ENCODE measurements around the gene CDK12.

CDK12 gene

GRCh38 chr17:39549747-39550573 lies 88.7 kb downstream of the CDK12 start:
- DNase-seq: no peak

DNA sequence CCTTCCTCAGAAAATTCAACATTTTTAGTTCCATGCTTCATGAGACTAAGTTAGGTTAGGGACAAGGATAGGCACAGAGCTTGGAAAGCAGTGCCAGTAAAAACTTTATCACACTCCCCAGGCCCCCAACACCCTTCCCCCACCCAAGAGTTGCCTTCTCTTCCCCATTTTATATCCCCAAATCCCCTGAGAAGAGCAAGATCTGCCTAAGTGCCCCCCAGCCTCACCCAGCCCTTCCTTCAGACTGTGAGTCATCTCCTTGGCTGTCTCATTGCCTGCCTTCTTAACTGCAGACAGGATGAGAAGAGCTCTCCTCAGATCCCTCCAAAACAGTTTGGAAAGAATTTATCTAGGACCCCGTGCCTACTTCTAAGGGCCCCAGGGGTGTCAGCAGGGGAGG lies 90.6 kb downstream of the CDK12 start:
- DNase-seq: no peak

DNA sequence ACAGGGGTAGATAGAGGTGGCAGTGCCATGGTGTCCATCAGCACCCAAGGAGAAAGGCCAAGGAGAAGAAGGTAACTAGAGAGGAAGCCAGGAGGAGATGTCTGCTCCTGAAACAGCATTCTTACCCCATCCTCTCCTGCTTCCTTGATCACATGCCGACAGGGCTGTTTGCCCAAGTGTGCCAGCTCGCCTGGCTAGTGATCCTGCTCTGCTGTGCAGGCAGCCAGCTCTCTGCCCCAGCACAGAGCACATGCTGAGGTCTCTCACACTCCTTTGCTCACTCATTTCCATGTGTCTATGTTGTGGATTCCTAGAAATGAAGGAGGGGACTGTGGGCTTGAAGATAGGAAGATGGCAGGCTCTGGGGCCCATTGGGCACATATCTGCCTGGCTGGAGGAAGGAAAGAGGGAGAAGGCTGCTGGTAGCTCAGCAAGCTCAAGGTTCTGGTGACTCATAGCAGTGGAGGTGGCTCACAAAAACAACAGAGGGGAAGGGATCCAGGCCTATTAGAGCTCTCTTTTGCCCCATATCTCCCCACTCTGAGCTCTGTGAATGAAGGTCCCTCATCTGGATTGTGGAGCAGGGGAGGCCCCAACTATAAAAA lies 92.2 kb downstream of the CDK12 start:
- no peak for DNase-seq

- no peak for DNase-seq
Observed at GRCh38 chr17:39555368-39555767, 94.1 kb downstream of the CDK12 start.

DNA sequence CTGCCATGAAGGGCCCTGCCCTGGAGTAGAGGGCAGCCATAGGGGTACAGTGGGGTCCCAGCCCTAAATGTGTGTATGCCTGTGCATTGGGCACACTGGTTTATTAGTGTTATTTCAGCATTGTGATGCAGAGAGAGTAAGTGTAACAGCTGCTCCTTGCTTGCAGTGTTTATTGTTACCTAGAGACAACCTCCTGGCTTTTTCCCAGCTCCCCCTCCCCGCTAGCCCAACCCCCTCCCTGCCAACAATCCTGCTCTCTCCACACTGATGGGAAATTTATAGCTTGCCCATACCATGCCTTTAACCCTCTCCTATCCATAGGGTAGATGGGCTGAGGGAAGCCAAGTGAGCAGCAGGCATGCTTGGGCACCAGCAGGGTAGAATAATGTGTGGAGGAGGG lies 95.1 kb downstream of the CDK12 start:
- DNase-seq: no peak

DNA sequence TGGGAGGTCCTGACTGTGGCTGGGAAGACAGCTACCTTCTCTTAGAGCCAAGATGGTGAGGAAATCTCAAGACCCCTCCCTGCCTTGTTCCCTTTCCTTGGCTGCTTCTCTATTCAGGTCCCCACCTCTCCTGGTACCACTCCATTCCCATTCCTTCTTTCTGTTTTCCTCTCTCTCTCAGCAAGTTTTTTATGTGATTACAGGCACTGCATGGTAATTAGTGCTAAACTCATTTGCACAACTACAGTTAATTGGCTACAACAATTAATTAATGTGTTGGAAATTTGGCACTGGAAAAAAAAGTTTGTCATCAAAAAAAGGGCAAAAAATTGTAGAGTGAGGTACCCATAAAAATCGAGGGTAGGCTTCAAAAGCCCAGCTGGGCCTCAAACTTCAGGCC lies 101.1 kb downstream of the CDK12 start:
- DNase-seq: no peak

- no peak for DNase-seq
Observed at GRCh38 chr17:39562976-39563375, 101.7 kb downstream of the CDK12 start.

- DNase-seq: no peak
Observed at GRCh38 chr17:39563476-39563875, 102.2 kb downstream of the CDK12 start.

GRCh38 chr17:39564211-39564848 lies 103.0 kb downstream of the CDK12 start:
- no peak for DNase-seq

DNA sequence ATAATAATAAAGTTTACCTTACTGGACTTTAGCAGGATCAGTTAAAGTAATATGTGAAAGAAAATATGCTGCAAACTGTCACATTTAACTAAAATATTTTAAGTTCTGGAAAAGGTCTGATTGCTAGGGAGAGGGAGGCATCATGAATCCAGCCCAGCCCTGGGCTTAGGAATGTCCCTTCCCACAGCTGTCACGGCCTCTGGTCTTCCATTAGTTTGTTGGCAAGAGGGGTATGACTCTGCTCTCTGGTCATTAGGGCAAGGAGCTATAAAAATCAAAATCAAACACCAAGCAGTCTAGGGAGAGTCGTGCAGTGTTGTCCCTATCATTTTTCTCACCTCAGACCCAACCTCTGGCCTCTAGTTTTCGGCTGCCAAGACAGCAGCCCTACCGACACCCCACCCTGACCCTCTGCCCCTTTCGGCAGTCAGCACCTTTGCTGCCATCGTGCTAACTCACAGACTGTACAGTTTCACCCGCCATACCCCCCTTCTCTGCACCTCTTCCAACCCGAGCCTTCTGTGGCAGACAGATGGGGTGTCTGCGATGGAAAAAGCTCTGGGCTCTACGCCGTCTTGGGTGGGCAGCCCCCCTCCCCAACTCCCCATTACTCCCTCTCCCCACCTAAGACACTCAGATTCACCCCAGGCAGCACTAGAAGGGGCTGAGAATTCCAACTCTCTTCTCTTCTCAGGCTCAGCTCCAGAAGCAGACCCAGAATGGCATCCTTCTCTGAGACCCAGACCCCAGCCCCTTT lies 105.0 kb downstream of the CDK12 start:
- DNase-seq: no peak

DNA sequence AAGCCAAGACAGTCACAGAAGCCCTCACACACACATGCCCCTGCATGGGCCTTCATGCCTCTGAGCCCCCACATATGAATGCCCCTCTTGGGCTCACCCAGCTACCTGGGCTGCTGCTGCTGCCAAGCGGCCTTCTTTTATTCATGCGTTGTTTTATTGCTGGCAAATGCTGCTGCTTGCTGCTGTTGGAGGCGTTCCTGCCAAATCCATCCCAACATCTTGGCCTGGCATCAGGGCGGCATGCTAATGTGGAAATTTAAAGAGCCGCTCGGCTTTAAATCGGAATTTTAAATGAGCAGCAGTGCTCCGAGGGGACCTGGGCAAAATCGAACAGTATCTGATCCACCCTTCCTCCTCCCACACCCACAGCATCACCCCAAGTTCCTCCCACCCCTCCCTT lies 107.4 kb downstream of the CDK12 start:
- DNase-seq: no peak

- DNase-seq: no peak
Observed at GRCh38 chr17:39569126-39569525, 107.8 kb downstream of the CDK12 start.

DNA sequence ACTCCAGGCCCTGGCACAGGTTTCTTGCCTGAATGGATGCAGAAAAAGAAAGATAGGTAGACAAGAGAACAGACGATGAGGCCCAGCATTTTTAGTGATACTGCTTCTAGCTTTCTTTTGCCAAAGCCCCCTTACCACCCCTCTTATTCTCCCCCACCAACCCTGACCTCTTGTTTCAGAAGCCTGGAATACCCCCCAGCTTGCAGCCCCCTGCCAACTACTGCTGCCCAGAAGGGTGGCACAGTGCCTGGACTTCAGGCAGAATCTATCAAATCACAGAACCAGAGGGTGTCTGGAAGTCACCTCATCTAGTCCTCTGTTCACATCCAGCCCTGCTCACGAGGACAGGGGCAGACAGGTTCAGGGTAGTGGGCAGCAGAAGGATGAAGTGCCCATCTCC lies 110.8 kb downstream of the CDK12 start:
- no peak for DNase-seq

DNA sequence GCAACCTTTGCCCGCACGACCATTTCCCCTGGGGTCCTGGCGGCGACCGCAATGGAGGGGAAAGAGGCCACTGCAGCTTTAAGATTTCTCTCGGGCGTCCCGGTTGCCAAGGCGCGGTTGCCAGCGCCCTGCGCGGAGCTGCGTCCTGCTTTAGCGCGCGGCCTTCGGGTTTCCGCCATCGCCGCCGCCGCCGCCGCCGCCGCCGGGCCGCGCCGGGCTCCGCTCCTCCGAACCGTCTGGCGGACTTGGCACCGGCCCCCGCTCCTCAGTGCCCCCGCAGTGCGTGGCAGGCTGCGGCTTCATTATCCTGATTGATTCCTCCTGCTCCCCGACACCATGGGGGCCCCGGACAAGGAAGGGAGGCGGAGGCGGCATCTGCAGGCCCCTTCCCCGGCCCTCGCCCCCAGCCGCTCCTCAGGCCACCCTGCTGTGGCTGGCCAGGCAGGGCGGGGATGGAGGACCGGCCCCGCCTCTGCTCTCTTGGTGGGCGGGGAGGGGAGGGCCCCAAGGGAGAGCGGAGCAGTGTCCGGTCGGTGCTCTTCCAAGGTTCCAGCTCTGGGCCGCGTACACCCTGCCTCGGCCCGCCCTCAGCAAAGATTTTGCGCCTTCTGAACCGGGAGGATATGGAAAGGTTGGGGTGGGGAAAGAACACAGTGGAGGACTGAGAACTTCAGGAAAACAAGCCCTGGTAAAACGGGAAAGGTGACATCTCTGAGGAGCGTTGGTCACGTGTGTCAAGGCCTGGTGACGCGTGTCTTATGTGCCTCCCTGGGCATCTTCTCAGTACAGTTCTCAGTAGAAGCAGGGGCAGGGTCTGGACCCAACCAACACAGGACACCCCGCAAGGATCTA lies 112.4 kb downstream of the CDK12 start:
- DNase-seq: peak; percentile 55

DNA sequence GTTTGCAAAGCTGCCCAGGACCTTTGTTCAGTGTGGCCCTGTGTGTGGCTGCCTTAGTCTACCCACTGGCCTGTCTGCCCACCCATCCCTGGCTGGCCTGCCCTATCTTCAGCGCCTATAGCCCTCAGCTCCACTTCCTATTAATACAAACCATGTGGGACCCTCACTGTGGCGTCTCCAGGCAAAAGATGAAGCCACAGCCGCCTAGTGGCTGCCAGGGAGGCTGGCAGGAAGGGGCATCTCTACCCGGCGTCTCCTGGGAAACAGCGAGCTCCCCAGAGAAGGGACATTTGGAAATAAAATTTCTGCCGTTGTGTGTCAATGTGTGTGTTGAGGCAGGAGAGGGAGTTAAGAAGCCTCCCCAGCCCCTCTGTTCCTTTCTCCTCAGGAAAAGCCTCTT lies 114.9 kb downstream of the CDK12 start:
- DNase-seq: no peak

- no peak for DNase-seq
Observed at GRCh38 chr17:39578272-39578671, 117.0 kb downstream of the CDK12 start.

DNA sequence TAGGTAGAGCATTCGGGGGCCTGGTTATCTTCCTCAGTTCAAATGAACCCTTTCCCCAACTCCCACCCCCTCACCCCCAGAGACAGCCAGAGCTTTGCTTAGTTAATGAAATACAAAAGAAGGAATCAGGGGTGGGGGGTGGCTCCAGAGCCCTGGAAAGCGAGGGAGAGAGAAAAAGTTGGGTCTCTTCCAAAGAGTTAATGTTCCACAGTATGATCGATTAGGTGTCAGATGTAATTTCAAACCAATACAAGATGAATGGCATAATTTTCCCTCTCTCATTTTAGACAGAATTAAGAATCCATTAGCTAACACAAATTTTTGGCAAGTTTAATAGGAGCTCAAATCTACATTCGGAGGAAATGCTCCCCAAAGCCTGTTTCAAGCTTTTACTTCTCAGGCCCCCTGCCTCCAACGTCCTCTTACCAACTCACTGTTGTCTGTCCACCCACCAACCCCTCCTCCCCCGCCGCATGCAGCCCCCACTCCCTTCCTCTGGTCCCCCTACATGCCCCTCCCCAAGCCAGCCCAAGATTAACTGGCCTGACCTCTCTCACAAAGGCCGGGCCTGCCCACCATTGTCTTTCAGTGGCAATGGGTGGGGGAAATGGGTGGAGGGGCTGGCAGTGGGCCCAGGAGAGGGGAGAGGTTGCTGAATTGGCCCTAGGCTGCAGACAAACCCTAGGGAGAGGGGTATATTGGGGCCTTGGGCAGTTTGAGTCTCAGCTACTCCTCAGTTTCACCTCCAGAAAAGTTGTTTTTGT lies 118.2 kb downstream of the CDK12 start:
- no peak for DNase-seq

DNA sequence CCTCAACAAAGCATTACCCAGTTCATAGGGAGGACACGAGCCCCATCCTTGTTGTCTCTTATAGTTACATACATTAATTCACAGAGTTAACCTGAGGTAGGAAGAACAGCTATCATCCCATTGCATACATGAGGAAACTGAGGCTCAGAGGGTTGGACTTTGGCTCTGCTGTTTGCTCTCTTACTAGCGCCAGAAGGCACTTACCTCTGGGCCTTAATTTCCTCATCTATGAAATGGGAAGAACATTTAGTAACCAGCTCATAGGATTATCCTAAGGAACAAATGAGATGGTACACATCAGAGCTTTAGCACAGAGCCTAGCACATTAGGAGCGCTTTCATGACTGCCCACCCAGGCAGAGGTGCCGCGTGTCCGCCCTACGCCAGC lies 118.8 kb downstream of the CDK12 start:
- DNase-seq: no peak

DNA sequence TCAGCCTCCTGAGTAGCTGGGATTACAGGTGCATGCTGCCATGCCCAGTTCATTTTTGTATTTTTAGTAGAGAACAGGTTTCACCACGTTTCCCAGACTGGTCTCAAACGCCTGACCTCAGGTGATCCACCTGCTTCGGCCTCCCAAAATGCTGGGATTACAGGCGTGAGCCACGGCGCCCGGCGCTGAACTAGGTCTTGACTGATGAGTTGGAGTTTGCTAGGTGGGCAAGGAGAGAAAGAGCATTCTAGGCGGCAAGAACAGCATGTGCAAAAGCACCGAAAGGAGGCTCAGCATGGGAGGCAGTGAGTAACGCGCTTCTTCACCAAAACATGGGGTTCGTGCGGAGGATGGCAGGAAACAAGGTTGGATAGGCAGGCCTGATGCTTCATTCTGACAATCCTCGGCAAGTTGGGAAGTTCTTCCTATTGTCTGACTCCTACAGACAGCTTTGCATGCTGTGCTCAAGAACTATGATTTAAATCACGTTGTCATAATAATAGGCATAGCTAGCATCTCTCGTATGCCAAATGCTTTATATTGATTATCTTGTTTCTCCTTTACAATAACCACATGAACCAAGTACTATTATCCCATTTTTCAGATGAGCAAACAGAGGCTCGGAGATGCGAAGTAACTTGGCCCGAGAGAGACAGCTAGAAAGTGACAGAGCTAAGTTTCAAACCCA lies 119.9 kb downstream of the CDK12 start:
- DNase-seq: no peak

DNA sequence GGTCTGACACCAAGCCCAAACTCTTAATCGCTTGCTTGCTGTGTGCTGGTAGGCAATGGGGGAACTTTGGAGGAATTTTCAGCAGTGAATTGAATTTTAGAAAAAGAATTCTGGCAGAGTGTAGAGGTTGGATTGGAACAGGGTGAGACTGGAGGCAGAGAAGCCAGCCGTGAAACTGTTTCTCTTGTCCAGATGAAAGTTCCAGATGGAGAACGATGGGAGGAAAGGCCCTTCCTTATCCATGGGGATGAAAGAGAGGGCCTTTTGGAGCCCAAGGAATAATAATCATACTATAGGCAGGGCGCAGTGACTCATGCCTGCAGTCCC lies 120.4 kb downstream of the CDK12 start:
- no peak for DNase-seq

DNA sequence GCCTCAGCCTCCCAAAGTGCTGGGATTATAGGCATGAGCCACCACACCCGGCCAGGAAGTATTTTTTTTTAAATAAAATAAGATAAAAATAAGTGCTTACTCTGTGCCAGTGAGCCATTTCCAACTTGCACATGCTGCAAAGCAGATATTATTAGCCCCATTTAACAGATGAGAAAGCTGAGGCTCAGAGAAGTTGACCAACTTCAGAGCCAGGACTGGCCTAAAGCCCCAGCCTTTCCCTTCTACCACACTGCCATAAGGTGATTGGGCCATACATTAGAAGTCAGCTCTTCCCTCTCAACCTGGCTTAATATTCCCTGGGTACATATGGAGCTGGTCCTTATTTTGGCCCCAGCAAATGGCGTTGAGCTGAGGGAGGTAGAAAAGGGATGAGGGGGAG lies 121.4 kb downstream of the CDK12 start:
- no peak for DNase-seq
